Liver (tissue), 9 donors: ENCODE measurements around the gene COG7. TPM values are rescaled to one million over a fixed set of nuclear protein-coding genes. Genes with fewer than 3 reads are reported as not detected.

ENCODE experiments used
- DNase-seq: peaks from one replicate; pipeline ENCODE4 v3.0.0-alpha.2; 2017; ENCODE audit warnings: low spot score
- H3K27ac ChIP-seq, 2 donors: one replicate each; pipeline ENCODE4 v1.7.0; 2013; ENCODE audit warnings: inconsistent platforms in 2 of 2, low read length in 2 of 2, control low read depth in 1 of 2, low read depth in 1 of 2, mild to moderate bottlenecking in 1 of 2
- H3K27me3 ChIP-seq, 4 donors: one replicate each; pipeline versions ENCODE4 v1.6.1 to v1.7.0; 2013; ENCODE audit warnings: low read length in 3 of 4, inconsistent platforms in 1 of 4, mild to moderate bottlenecking in 1 of 4, moderate library complexity in 1 of 4; ENCODE audit not compliant: control insufficient read depth in 4 of 4, insufficient read depth in 4 of 4
- H3K36me3 ChIP-seq, 4 donors: one replicate each; pipeline versions ENCODE4 v1.6.1 to v1.7.0; 2013; ENCODE audit warnings: low read length in 3 of 4, mild to moderate bottlenecking in 3 of 4, low read depth in 1 of 4, moderate library complexity in 1 of 4; ENCODE audit not compliant: control insufficient read depth in 4 of 4, insufficient read depth in 3 of 4
- H3K4me1 ChIP-seq, 4 donors: one replicate each; pipeline versions ENCODE4 v1.6.1 to v1.7.0; 2013; ENCODE audit warnings: low read length in 3 of 4, mild to moderate bottlenecking in 3 of 4, moderate library complexity in 1 of 4; ENCODE audit not compliant: control insufficient read depth in 4 of 4, insufficient read depth in 4 of 4
- H3K4me3 ChIP-seq, 3 donors: one replicate each; pipeline versions ENCODE4 v1.6.1 to v1.7.0; 2013; ENCODE audit warnings: low read length in 3 of 3, control low read depth in 1 of 3, low read depth in 1 of 3, mild to moderate bottlenecking in 1 of 3
- H3K9ac ChIP-seq, 2 donors: one replicate each; pipeline ENCODE4 v1.7.0; 2013; ENCODE audit warnings: low read length in 2 of 2, mild to moderate bottlenecking in 2 of 2, moderate library complexity in 2 of 2, control low read depth in 1 of 2, low read depth in 1 of 2
- H3K9me3 ChIP-seq, 4 donors: one replicate each; pipeline versions ENCODE4 v1.6.1 to v1.7.0; 2013; ENCODE audit warnings: low read length in 3 of 4; ENCODE audit not compliant: control insufficient read depth in 4 of 4
- CTCF ChIP-seq: fragments of 150-350 bp; IDR thresholded peaks from 2 replicates; pipeline ENCODE4 v1.5.1; 2017; ENCODE audit warnings: improper control_type of control experiment, low read depth, low read length; ENCODE audit not compliant: missing input control
- EGR1 ChIP-seq, 2 donors: IDR thresholded peaks; 2 replicates each; pipeline ENCODE4 v1.6.1; 2016 to 2018; ENCODE audit warnings: antibody characterized with exemption in 2 of 2, low read depth in 2 of 2
- FOXA1 ChIP-seq: IDR thresholded peaks from 2 replicates; pipeline ENCODE4 v1.6.1; 2016; ENCODE audit warnings: antibody characterized with exemption
- FOXA2 ChIP-seq: IDR thresholded peaks from 2 replicates; pipeline ENCODE4 v1.6.1; 2016; ENCODE audit warnings: antibody characterized with exemption
- GABPA ChIP-seq, 2 donors: IDR thresholded peaks in 1 of 2; conservative IDR thresholded peaks in 1 of 2; 2 replicates each; pipeline ENCODE4 v1.6.1; 2016; ENCODE audit warnings: antibody characterized with exemption in 2 of 2, mild to moderate bottlenecking in 1 of 2, moderate library complexity in 1 of 2
- HNF4A ChIP-seq, 2 donors: conservative IDR thresholded peaks; 2 replicates each; pipeline ENCODE4 v1.6.1; 2016; ENCODE audit warnings: antibody characterized with exemption in 2 of 2, mild to moderate bottlenecking in 2 of 2
- JUND ChIP-seq, 2 donors: IDR thresholded peaks; 2 replicates each; pipeline ENCODE4 v1.6.1; 2016; ENCODE audit warnings: antibody characterized with exemption in 2 of 2
- NR2F2 ChIP-seq: IDR thresholded peaks from 2 replicates; pipeline ENCODE4 v1.6.1; 2016; ENCODE audit warnings: antibody characterized with exemption
- RAD21 ChIP-seq, 2 donors: IDR thresholded peaks; 2 replicates each; pipeline ENCODE4 v1.6.1; 2016; ENCODE audit warnings: antibody characterized with exemption in 2 of 2, mild to moderate bottlenecking in 2 of 2
- RXRA ChIP-seq, 2 donors: IDR thresholded peaks; 2 replicates each; pipeline ENCODE4 v1.6.1; 2017 to 2018; ENCODE audit warnings: antibody characterized with exemption in 2 of 2, mild to moderate bottlenecking in 1 of 2
- SP1 ChIP-seq: IDR thresholded peaks from 2 replicates; pipeline ENCODE4 v1.6.1; 2018; ENCODE audit warnings: antibody characterized with exemption, mild to moderate bottlenecking
- TAF1 ChIP-seq: conservative IDR thresholded peaks from 2 replicates; pipeline ENCODE4 v1.6.1; 2016; ENCODE audit warnings: antibody characterized with exemption, mild to moderate bottlenecking
- YY1 ChIP-seq: IDR thresholded peaks from 2 replicates; pipeline ENCODE4 v1.6.1; 2016; ENCODE audit warnings: antibody characterized with exemption, mild to moderate bottlenecking
- WGBS: extraction: QIAGEN DNeasy Blood & Tissue Kit; methylation state at CpG from one replicate; pipeline ENCODE4 v1.1.7; 2013; 5-methylcytosine and 5-hydroxymethylcytosine counted together
- polyA plus RNA-seq, 2 donors: library from polyadenylated mRNA; stranded (reverse) in 1 of 2; unstranded in 1 of 2; fragments of 200-250 nt in 1 of 2; fragments of >200 nt in 1 of 2; fragmentation: Nextera tagmentation in 1 of 2; extraction: Ambion mirVana in 1 of 2; gene quantifications; one replicate each; pipeline versions ENCODE4 v1.2.1 to v1.2.3, GENCODE V29; 2013 to 2015
- total RNA-seq, 2 donors: library from RNA; depleted of rRNA; stranded (reverse); fragments of >200 nt; gene quantifications; one replicate each; pipeline ENCODE4 v1.2.3, GENCODE V29; 2014
- TF ChIP-seq, protein P1 (sequence below): IDR thresholded peaks from 2 replicates; pipeline ENCODE4 v1.6.1; 2016; ENCODE audit warnings: antibody characterized with exemption
- TF ChIP-seq, protein P2 (sequence below): IDR thresholded peaks from 2 replicates; pipeline ENCODE4 v1.6.1; 2016; ENCODE audit warnings: antibody characterized with exemption
- TF ChIP-seq, protein P3 (sequence below): IDR thresholded peaks from 2 replicates; pipeline ENCODE4 v1.6.1; 2016; ENCODE audit warnings: antibody characterized with exemption, mild to moderate bottlenecking
- TF ChIP-seq, protein P4 (sequence below): IDR thresholded peaks from 2 replicates; pipeline ENCODE4 v1.6.1; 2016; ENCODE audit warnings: antibody characterized with exemption
- donor health status: healthy.
- donor health status: healthy.
- donor health status: healthy.
- donor health status: healthy.
- donor health status: healthy.

The COG7 gene
- total and polyA plus RNA-seq, 4 donors, result 5.1 to 11.4 (median 6.6) TPM

DNA sequence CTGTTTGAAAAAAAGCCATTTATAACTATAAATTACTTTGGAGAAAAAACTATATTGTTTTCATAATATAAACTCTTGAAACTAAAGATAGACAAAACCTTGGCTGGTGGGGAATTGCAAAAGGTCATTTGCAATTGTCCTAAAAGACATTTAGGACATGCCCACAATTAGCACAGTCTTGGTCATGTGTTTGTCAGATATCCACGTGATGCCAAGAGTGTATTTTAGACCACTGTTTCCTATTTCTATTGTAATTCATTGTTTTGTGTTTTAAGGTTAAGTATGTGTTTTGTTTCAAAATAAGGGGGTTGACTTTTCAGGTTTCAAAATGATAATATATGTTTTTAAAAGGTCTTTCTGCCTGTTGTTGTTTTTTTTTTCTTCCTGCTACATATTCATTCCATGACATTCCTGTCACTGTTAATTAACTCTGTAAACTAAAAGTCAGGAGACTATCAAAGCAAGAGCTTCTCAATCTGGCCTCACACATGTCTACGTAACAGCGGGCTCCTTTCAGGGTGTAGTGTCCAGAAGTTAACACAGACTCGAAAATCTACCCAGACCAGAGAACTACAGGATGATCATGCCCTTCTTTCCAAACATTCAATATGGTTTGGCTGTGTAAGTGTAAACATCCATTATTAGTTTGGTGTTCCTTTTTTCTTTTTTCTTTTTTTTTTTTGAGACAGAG, 58.7 kb downstream of the COG7 start:
- DNase-seq, result no peak
- peaks cover 10 to 61% (median 34%) of the 10 kb centered on the region in 4 donors for H3K36me3 ChIP-seq
- H3K9me3 ChIP-seq, result no peaks in the 10 kb centered on the region
- no peak overlapping the region for H3K9ac ChIP-seq
- no peak overlapping the region for H3K4me3 ChIP-seq
- H3K27ac ChIP-seq, result no peak overlapping the region
- H3K27me3 ChIP-seq, result no peaks in the 10 kb centered on the region
- WGBS, result 90% methylated on average over 4 of the region's 4 CpGs
- TF ChIP-seq SP1 (no peak), FOXA2 (no peak), FOXA1 (no peak), NR2F2 (no peak), GABPA (IDR thresholded peaks at IDR 0.05 in 1 of 2, conservative IDR thresholded peaks at IDR 0.05 in 1 of 2) (no peak), EGR1 (IDR thresholded peaks at IDR 0.05; ENCODE audit: low read depth in 2 of 2) (no peak), YY1 (no peak), TAF1 (no peak), CTCF (no peak), RAD21 (IDR thresholded peaks at IDR 0.05) (no peak), RXRA (IDR thresholded peaks at IDR 0.05) (no peak), HNF4A (conservative IDR thresholded peaks at IDR 0.05) (no peak), JUND (IDR thresholded peaks at IDR 0.05) (no peak)
- TF ChIP-seq, protein P1, sequence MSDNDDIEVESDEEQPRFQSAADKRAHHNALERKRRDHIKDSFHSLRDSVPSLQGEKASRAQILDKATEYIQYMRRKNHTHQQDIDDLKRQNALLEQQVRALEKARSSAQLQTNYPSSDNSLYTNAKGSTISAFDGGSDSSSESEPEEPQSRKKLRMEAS, result no peak
- TF ChIP-seq, protein P2, sequence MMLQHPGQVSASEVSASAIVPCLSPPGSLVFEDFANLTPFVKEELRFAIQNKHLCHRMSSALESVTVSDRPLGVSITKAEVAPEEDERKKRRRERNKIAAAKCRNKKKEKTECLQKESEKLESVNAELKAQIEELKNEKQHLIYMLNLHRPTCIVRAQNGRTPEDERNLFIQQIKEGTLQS, result no peak
- TF ChIP-seq, protein P3, sequence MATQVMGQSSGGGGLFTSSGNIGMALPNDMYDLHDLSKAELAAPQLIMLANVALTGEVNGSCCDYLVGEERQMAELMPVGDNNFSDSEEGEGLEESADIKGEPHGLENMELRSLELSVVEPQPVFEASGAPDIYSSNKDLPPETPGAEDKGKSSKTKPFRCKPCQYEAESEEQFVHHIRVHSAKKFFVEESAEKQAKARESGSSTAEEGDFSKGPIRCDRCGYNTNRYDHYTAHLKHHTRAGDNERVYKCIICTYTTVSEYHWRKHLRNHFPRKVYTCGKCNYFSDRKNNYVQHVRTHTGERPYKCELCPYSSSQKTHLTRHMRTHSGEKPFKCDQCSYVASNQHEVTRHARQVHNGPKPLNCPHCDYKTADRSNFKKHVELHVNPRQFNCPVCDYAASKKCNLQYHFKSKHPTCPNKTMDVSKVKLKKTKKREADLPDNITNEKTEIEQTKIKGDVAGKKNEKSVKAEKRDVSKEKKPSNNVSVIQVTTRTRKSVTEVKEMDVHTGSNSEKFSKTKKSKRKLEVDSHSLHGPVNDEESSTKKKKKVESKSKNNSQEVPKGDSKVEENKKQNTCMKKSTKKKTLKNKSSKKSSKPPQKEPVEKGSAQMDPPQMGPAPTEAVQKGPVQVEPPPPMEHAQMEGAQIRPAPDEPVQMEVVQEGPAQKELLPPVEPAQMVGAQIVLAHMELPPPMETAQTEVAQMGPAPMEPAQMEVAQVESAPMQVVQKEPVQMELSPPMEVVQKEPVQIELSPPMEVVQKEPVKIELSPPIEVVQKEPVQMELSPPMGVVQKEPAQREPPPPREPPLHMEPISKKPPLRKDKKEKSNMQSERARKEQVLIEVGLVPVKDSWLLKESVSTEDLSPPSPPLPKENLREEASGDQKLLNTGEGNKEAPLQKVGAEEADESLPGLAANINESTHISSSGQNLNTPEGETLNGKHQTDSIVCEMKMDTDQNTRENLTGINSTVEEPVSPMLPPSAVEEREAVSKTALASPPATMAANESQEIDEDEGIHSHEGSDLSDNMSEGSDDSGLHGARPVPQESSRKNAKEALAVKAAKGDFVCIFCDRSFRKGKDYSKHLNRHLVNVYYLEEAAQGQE, result no peak
- TF ChIP-seq, protein P4, sequence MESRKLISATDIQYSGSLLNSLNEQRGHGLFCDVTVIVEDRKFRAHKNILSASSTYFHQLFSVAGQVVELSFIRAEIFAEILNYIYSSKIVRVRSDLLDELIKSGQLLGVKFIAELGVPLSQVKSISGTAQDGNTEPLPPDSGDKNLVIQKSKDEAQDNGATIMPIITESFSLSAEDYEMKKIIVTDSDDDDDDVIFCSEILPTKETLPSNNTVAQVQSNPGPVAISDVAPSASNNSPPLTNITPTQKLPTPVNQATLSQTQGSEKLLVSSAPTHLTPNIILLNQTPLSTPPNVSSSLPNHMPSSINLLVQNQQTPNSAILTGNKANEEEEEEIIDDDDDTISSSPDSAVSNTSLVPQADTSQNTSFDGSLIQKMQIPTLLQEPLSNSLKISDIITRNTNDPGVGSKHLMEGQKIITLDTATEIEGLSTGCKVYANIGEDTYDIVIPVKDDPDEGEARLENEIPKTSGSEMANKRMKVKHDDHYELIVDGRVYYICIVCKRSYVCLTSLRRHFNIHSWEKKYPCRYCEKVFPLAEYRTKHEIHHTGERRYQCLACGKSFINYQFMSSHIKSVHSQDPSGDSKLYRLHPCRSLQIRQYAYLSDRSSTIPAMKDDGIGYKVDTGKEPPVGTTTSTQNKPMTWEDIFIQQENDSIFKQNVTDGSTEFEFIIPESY, result no peak
- H3K4me1 ChIP-seq, result no peaks in the 10 kb centered on the region
